WTC11 (cell line): Measurements from ENCODE around the gene UPF3A.

ENCODE experiments used
- ATF2 ChIP-seq: sonication (generic); formaldehyde crosslinking; IDR thresholded peaks from 2 replicates; pipeline ENCODE4 v1.8.1; 2022; ENCODE audit warnings: low read depth, missing genetic modification reagents, borderline replicate concordance
- ATF3 ChIP-seq: sonication (generic); formaldehyde crosslinking; conservative IDR thresholded peaks from 2 replicates; pipeline ENCODE4 v1.8.1; 2022; ENCODE audit warnings: mild to moderate bottlenecking, missing genetic modification reagents
- CBFB ChIP-seq: sonication (generic); formaldehyde crosslinking; IDR thresholded peaks from 2 replicates; pipeline ENCODE4 v1.8.1; 2022; ENCODE audit warnings: mild to moderate bottlenecking, low read depth, missing genetic modification reagents
- CTCF ChIP-seq: fragments of 200-600 bp; IDR thresholded peaks from 2 replicates; pipeline ENCODE4 v1.8.0; 2022; ENCODE audit warnings: antibody characterized with exemption
- GABPB1 ChIP-seq: sonication (generic); formaldehyde crosslinking; IDR thresholded peaks from 2 replicates; pipeline ENCODE4 v1.8.1; 2023; ENCODE audit warnings: mild to moderate bottlenecking, missing genetic modification reagents
- KAT7 ChIP-seq: sonication (generic); formaldehyde crosslinking; IDR thresholded peaks from 2 replicates; pipeline ENCODE4 v1.8.1; 2023; ENCODE audit warnings: missing genetic modification reagents, mild to moderate bottlenecking, borderline replicate concordance
- MAX ChIP-seq: sonication (generic); formaldehyde crosslinking; IDR thresholded peaks from 2 replicates; pipeline ENCODE4 v1.8.0; 2022; ENCODE audit warnings: mild to moderate bottlenecking, missing genetic modification reagents
- PREB ChIP-seq: sonication (generic); formaldehyde crosslinking; IDR thresholded peaks from 2 replicates; pipeline ENCODE4 v1.8.1; 2022; ENCODE audit warnings: mild to moderate bottlenecking, missing genetic modification reagents, moderate library complexity, borderline replicate concordance
- SMAD3 ChIP-seq: sonication (generic); formaldehyde crosslinking; IDR thresholded peaks from 2 replicates; pipeline ENCODE4 v1.8.0; 2022; ENCODE audit warnings: missing genetic modification reagents, mild to moderate bottlenecking, borderline replicate concordance
- TEAD4 ChIP-seq: sonication (generic); formaldehyde crosslinking; IDR thresholded peaks from 2 replicates; pipeline ENCODE4 v1.8.0; 2022; ENCODE audit warnings: mild to moderate bottlenecking, missing genetic modification reagents
- TP53 ChIP-seq: sonication (generic); formaldehyde crosslinking; IDR thresholded peaks from 2 replicates; pipeline ENCODE4 v1.8.1; 2023; ENCODE audit warnings: mild to moderate bottlenecking, missing genetic modification reagents
- ZNF281 ChIP-seq: sonication (generic); formaldehyde crosslinking; IDR thresholded peaks from 2 replicates; pipeline ENCODE4 v1.8.0; 2023; ENCODE audit warnings: mild to moderate bottlenecking, missing genetic modification reagents

- TF ChIP-seq GABPB1 (CRISPR knock-in tag) (no peak), PREB (CRISPR knock-in tag) (no peak), CTCF (no peak), ATF3 (CRISPR knock-in tag) (no peak), TEAD4 (CRISPR knock-in tag) (no peak), TP53 (CRISPR knock-in tag) (no peak), KAT7 (CRISPR knock-in tag) (no peak), ZNF281 (no peak), ATF2 (CRISPR knock-in tag) (no peak), SMAD3 (CRISPR knock-in tag) (no peak), CBFB (CRISPR knock-in tag) (no peak), MAX (CRISPR knock-in tag) (no peak)
Observed at GRCh38 chr13:114311387-114311786, 30.0 kb downstream of the UPF3A start.
